Pons (tissue), 1 donor: Measurements from ENCODE around the gene CDC123.
"Not testable (repeated sequence)": the region's sequence is repeated elsewhere in the genome, so short reads cannot be mapped to it uniquely, and the experiment has no call there.

Experiments
- DNase-seq: peaks from one replicate; pipeline ENCODE4 v3.0.0-alpha.2; 2016; ENCODE audit warnings: low spot score

The CDC123 gene, protein sequence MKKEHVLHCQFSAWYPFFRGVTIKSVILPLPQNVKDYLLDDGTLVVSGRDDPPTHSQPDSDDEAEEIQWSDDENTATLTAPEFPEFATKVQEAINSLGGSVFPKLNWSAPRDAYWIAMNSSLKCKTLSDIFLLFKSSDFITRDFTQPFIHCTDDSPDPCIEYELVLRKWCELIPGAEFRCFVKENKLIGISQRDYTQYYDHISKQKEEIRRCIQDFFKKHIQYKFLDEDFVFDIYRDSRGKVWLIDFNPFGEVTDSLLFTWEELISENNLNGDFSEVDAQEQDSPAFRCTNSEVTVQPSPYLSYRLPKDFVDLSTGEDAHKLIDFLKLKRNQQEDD

DNA sequence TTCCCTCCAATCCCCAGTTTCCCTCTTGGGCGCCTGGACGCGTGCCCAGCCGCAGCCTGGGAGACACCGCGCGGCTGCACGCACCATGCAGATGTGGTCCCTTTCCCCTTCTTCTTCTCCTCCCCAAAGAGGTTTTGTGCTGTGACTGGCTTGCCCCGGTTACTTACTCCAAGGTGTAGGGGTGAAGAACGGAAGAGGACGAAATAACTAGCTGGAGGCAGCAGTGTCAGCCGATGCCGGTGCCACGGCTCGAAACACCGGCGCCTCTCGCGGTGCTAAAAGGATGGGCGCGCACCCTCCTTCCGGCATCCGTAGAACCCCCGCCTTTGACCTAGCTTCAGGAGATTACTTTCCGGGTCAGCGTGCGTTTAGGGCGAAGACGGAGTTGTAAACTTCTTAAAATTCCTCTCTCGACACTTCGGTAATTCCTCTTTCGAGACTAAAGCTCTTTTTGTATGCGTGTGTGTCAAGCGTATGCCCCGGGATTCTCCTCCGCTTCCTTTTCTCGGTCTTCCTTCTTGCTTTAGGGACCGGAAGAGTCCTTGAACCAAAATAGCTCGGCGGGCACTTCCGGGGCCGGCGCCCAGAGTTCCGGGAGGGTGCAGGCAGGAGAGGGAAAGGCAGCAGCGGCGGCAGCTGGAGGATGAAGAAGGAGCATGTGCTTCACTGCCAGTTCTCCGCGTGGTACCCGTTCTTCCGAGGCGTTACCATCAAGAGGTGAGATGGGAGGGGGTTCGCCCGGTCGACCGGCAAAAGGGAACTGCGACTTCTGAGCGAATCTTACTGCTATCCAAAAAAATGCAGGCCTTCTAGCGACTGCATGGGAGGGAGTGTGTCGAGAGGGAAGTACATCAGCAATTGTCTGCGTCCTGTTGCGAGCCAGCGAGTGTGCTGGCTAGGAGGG is at the start of gene CDC123, which contains the start of gene NUDT5:
TSS of gene CDC123 (plus strand) at position 586 of the 904 bp plus-strand sequence. CDS start at position 644, 58 bp downstream.
TSS of gene NUDT5 (minus strand) at position 289 of the 904 bp plus-strand sequence. CDS start 9,600 bp downstream, outside the sequence.
- peak; percentile 94 for DNase-seq

DNA sequence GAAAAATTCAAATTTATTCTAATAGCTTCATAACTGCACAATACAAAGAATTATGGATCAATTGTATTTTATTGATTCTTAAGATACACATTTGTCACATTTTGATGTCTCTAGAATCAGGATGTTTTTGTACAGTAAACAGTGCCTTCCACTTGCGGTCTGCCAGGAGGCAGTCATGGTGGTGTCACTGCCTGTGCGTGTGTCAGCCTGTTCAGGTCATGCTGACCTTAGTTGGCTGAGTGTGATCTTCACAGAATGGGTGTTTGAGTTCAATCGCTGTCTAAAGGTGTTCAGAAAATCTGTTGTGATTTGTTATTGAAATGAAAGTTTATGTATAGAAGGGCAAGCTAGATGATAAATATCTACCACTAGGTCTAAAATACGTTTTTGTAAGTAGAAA is 45.8 kb upstream of the CDC123 start:
- no peak for DNase-seq

DNA sequence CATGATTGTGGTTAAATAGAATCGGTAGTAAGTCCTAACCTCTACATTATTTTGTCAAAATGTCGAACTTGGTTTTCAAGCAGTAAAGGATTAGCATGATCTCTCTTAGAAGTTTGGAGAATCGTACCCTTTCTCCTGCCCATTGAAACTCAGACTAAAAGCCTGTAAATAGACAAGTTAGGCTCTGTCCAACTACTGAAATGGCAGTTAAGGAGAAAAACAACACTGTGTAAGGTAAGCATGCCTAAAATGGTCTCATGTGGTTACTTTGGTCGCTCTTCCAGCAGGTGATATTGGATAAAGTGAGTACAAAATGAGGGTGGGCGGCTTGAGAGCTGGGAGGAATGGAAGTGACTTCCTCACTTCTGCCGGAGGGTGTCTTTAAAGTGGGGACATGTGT is 41.5 kb upstream of the CDC123 start:
- no peak for DNase-seq

DNA sequence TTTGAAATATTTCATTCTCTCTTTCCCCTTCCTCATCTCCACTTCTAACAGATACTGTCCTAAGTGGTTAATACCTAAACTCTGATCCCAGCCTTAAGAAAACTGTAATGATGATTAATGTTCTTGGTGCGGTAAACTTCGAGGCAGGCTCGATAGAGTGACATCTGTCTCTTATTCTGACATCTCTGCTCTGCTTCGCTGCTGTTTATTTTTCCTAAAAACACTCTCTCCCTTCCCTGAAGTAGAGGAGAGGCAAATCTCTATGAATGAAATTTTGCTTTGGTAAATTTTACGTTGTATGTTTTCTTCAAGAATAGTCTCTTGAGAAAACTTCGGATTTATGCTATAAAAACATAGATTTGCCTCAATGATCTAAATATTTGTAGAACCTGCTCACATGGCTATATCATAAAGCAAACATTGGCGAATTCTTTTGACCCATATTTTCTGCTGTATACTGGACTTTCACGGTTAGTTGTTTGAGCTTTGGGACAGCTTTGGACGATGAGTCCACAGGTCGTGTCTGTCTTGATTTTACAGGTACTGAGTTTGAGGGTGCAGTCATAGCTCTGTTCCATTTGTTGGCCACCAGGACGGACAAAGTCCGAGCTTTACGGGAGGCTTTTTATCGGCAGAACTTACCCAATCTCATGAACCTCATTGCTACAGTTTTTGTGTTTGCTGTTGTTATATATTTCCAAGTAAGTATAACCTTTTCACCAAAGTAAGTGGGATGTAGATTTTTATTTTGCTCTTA is 39.4 kb upstream of the CDC123 start:
- no peak for DNase-seq

DNA sequence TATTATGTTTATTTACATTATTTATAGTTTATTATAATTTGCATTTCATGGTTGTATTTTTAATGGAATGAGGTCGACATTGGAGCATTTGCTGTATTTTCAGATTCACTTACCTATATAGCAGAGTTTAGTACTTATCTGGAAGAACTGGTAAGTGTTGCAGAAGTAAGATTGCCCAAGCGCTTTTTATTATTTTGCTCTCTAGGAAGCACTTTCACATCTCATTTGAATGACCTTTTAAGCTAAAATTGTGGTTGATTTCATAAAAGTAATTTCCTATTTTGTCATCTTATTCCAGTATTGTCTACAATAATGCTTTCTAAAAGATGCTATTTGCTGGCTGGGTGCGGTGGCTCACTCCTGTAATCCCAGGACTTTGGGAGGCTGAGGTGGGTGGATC is 37.9 kb upstream of the CDC123 start:
- no peak for DNase-seq

DNA sequence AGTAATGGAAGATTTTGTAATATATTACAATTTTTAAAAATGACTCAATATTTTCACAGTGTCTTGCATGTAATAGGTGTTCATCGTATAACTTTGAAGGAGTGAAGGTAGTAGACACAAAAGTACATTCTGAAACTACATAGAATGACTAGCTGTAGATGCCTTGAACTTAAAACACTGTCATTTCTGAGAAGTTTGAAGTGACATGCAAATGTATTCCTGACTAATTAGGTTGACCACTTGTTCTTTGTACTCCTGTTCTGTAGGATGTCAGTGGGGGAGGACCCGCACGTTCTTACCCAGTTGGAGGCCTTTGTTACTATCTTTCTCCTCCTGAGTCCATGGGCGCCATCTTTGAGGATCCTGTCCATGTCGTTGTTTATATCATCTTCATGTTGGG is 35.3 kb upstream of the CDC123 start:
- DNase-seq: no peak

DNA sequence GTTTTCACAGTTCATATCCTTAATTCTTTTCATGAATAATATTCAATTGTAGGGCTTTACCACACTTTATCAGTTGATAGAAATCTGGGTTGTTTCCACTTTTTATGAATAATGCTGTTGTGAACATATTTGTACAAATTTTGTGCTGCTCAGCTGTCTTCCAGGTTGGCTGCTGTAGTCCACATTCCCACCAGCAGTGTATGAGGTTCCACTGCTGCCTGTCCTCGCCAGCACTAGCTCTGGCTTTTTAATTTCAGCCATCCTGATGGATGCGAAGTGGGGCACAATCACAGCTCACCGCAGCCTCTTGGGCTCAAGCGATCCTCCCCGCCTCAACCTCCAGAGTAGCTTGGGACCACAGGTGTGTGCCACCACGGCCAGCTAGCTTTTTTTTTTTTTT is 33.1 kb upstream of the CDC123 start:
- DNase-seq: no peak

DNA sequence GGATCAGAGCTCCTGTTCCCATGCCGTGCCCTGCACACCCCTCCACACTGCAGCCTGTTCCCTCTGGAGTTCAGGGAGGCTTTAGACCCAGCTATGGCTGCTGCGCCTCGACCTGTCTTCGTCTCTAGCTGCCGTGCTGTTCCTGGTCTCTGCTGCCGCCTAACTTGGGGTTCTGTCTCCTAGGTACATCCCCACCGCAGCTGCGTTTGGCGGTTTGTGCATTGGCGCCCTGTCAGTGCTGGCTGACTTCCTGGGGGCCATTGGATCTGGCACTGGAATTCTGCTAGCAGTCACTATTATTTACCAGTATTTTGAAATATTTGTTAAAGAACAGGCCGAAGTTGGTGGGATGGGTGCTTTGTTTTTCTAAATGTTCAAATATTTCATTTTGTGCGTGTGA is 31.9 kb upstream of the CDC123 start:
- DNase-seq: no peak

DNA sequence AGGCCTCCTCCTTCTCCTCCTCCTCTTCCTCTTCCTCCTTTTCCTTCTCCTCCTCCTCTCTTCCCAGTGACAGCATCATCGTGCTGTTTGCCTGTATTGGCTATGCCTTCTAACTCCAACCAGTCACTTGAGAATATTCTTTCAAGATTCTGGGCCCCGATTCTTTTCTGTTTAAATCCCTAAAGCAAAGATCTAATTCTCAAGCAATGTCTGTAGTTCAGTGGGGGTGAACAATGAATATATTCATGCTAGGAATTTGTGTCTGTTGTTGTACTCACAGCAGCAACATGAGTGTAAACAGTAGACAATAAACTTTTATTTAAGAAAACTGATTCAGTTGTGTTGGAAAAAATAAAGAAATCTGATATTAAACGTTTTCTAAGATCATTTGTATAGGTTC is 31.0 kb upstream of the CDC123 start:
- peak; percentile 83 for DNase-seq

DNA sequence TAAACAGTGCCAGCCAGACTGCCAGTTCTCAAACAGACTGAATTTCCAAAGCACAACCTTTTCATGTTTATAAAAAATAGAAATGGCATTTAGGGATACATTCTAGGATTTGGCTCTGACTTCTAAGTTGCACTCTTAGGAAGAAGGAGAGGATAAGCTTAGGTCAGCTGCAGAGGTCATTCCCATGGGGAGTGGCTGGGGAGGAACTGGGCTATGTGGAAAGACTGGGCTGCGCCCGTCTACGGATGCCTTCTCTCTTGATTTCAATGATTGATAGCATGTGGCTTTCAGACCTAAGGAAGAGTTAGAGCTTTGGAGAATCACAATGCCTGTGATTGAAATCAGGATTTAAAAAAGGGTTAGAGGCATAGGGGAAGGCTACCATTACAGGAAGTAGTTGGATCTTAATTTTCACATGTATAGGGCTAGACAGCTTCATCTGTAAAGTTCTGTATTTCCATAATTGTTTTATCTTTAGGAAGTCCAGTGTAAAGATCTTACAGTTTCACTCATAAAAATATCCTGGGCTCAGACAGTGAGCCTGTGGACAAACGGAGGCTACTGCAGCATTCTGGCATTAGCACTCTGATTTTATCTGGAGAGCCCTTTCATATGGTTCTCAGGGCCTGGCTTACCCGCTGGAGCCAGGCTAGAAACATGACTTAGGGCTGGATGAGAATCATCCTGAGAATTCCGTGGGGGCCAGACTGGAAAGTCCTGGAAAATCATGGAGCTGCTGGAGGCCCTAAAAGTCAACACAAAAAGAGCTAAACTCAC is 29.8 kb upstream of the CDC123 start:
- DNase-seq: peak; percentile 20

DNA sequence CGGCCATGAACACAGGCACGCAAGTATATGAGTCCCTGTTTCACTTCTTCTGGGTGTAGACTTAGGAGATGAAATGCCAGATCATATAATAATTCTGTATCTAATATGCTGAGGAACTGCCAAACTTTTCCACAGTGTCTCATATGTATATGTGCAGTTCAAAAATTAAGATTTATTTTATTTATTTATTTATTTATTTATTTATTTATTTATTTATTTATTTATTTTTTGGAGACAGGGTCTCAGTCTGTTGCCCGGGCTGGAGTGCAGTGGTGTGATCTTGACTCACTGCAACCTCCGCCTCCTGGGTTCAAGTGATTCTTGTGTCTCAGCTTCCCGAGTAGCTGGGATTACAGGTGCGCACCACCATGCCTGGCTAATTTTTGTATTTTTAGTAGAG is 24.5 kb upstream of the CDC123 start:
- not testable (repeated sequence) for DNase-seq

DNA sequence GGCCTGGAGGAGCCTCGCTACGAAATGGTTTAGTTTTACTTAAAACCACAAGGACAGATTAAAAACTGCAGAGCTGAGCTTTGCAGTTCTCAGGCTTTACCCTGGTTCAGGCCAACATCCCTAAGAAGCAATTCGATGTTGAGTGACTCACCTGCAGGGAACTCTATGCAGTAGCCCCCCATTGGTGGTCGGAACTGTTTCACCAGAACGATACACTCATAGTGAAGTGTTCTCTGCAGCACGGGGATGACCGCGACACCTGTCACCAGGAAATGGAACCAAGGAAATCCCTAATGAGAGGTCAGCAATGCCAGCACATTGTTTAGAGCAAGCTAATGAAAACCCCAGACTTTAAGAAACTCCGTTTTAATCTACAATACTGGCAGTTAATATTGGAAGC is 18.3 kb upstream of the CDC123 start:
- DNase-seq: no peak

DNA sequence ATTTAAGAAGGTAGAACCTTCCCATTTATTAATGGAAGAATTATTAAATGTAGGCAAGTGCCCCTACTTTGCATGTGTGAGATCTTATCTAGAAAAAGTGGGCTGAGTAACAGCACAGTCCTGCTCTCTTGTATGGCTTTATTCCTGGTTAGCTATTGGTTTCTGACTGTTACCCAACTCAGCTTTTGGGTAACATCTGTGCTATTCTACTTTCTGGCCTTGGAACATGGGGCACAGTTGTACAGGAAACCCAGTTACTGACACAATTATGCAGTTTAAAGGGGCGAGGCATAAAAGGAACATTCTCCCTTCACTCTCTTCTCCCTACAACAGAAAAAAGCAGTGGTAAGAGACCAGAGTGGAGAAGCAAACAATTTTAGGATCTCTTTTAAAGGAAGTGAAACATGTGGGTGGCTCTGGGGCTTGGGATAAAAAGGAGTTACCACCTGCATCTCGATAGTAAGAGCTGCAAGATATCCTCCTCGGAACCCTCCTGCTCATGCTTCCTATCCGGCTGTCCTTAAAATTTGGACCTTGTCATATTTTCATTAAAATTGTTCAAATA is 16.3 kb upstream of the CDC123 start:
- no peak for DNase-seq

DNA sequence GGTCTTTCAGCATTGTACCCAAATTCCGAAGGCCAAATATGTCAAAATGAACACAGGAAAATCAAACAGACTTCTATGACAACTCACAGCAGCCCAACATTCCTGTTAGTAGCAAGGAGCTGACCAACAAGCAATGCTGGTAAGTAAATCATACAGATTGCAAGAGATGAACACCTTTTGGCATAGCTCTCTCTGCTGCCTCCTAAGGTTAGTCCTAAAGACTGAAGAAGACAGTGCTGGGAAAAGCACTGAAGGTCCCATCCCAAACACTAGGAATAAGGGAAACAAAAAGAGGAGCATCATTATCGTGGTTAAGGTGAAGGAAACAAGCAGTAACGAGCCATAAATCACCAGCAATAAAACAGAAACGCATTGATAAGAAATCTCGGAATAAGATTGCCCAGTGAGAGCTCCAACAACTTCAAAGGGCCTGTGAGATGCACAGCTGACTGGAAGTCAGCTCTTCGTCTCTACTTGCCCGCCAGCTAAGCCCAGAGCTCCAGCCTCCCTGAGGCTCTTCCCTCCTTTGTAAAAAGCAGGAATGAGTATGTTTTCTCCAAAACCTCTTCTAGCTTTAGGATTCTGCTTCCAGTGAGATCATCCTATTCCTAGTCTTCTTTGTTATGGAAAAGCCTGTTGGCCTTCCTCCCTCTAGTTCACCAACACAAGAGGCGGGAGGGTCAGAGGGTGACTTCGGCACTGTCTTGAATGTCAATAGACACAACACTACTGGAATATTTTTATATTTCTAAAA is 15.6 kb upstream of the CDC123 start:
- no peak for DNase-seq

DNA sequence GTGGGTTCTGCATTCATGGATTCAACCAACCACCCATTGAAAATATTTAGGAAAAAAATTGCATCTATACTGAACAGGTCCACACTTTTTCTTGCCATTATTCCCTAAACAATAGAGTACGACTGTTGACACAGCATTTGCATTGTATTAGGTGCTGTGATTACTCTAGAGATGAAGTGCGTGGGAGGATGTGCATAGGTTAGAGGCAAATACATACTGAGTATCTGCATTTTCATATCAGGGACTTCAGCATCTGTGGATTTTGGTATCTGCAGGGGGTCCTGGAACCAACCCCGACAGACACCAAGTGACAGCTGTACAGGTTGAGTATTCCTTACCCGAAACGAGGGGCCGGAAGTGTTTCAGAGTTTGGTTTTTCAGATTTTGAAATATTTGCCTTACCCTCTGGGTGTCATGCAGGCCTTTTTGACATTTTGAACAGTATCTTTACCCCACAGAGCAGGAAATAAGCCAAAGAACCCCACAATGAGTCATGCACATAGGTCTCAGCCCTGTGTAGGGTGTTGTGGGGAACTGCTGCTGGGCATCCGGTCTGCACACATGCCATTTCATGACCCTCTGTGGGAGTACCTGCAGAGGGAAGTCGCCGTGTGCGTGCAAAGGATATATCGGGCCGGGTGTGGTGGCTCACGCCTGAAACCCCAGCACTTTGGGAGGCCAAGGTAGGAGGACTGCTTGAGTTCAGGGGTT is 14.8 kb upstream of the CDC123 start:
- no peak for DNase-seq

DNA sequence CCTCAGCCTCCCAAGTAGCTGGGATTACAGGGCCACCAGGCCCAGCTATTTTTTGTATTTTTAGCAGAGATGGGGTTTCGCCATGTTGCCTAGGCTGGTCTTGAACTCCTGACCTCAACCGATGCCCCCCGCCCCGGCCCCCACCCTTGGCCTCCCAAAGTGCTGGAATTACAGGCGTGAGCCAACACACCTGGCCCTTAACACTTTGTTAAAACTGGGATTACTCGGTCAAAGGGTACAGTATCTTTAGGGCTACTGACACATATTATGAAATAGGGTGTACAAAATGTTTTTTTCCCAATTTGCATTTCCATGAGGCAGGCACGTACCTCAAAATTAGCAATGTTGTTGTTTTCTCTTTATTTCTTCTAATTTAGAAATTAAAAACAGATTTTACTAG is 11.8 kb upstream of the CDC123 start:
- no peak for DNase-seq

DNA sequence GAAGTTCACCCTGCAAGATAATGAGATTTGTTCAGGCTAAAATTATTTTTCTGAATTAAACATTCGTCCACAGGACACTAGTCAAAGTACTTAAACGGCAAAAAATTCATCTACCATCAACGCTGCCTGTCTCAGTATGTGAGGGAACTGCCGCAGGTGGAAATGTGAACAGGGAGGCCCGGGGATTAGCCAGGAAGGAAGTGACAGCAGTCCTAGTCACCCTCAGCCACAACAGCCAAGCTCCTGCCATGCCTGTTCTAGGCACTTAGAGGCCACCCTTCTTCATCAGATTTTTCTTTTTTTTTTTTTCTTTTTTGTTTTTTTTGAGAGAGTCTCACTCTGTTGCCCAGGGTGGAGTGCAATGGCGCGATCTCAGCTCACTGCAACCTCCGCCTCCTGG is 9.7 kb upstream of the CDC123 start:
- no peak for DNase-seq

DNA sequence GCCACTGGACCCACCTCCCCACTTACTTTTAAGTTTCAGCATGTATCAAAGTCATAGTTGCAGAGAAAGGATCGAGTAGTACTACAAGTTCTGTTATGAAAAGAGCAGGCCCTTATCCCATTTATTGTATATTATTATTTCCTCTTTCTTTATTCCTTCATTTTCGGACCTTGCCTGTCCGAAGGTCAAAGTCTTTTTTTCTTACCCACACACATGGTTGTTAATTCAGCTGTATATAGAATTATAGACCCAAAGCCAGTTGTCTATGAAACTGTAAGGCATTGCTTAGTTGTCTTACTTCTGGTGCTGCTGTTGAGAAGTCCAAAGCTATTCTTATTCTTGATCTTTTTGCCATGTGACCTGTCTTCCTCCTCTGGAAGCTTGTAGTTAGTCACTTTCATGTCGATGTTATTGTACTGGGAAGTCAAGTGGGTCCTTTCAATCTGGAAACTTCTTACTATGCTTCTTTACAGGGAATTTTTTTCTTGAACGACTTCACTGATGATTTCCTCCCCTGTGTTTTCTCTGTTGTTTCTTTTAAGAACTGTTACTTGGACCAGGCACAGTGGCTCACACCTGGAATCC is 8.6 kb upstream of the CDC123 start:
- no peak for DNase-seq

DNA sequence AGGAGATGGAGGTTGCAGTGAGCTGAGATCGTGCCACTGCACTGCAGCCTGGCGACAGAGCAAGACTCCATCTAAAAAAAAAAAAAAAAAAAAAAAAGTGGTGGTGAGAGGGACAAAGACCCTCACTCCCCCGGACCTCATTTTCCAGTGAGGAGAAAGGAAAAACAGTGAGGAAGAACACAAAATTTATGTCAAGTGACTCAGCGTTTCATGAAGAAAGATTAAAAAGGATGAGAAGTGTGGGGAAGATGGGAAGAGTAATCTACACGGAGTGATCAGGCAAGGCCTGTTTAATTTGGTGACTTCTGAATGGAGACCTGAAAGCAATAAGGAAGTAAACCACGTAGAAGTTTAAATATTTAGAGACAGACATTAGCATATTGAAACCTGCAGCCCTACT is 7.3 kb upstream of the CDC123 start:
- no peak for DNase-seq
